OCI-LY7 (cell line): ENCODE measurements around the gene MAPK11. TPM values are rescaled to one million over a fixed set of nuclear protein-coding genes. Genes with fewer than 3 reads are reported as not detected.

Experiments
- Bru-seq: library from RNA; stranded (reverse); fragments of 400-500 nt; gene quantifications from one replicate; lab custom pipeline; 2021; lab: Mats Ljungman, UMichigan
- BruChase-seq, 2 experiments: library from RNA; stranded (reverse); fragments of 400-500 nt; gene quantifications; one replicate each; lab custom pipeline; 2021; lab: Mats Ljungman, UMichigan
- BruUV-seq: library from RNA; stranded (reverse); fragments of 400-500 nt; replicated peaks from 2 replicates; lab custom pipeline; 2021; lab: Mats Ljungman, UMichigan
- CTCF ChIA-PET: fragments of 300-600 bp; sonication (Branson Sonifier 250); formaldehyde crosslinking; loops from one replicate; lab custom pipeline; 2022; ENCODE audit warnings: antibody characterized with exemption; ENCODE audit not compliant: unreplicated experiment; lab: Charles Lee
- POLR2A ChIA-PET: fragments of 300-600 bp; sonication (Branson Sonifier 250); formaldehyde crosslinking; loops from one replicate; lab custom pipeline; 2022; ENCODE audit warnings: antibody characterized with exemption; lab: Charles Lee
- DNase-seq: peaks from one replicate; pipeline ENCODE4 v3.0.0-alpha.2; 2015; ENCODE audit warnings: low spot score
- H2AFZ ChIP-seq: fragments of 200-600 bp; sonication (generic), shearing (Covaris generic); 2 replicates; pipeline ENCODE4 v1.6.1; 2014; ENCODE audit warnings: mild to moderate bottlenecking, antibody characterized with exemption, low read length, moderate library complexity
- H3K27ac ChIP-seq: fragments of 200-600 bp; sonication (generic); 2 replicates; pipeline ENCODE4 v1.5.1; 2014; ENCODE audit warnings: mixed run types, low read depth, mild to moderate bottlenecking, moderate library complexity, low read length, inconsistent platforms; ENCODE audit not compliant: poor library complexity, severe bottlenecking
- H3K36me3 ChIP-seq: fragments of 200-600 bp; sonication (generic); 2 replicates; pipeline ENCODE4 v1.6.1; 2014; ENCODE audit warnings: mild to moderate bottlenecking, antibody characterized with exemption, low read length, moderate library complexity, mixed read lengths; ENCODE audit not compliant: insufficient read depth
- H3K4me1 ChIP-seq: fragments of 200-600 bp; sonication (generic); 2 replicates; pipeline ENCODE4 v1.5.1; 2014; ENCODE audit warnings: mild to moderate bottlenecking, low read length; ENCODE audit not compliant: insufficient read depth, poor library complexity, severe bottlenecking
- H3K4me2 ChIP-seq: fragments of 200-600 bp; sonication (generic); 2 replicates; pipeline ENCODE4 v1.6.1; 2014; ENCODE audit warnings: mild to moderate bottlenecking, low read length
- H3K4me3 ChIP-seq: fragments of 200-600 bp; sonication (generic); 2 replicates; pipeline ENCODE4 v1.5.1; 2014; ENCODE audit warnings: mild to moderate bottlenecking, low read depth, low read length; ENCODE audit not compliant: poor library complexity, severe bottlenecking
- H3K79me2 ChIP-seq: fragments of 200-600 bp; sonication (generic); 2 replicates; pipeline ENCODE4 v1.6.1; 2016; ENCODE audit warnings: low read depth, mild to moderate bottlenecking, low read length, moderate library complexity, mixed read lengths; ENCODE audit not compliant: insufficient read depth
- H3K9me2 ChIP-seq: fragments of 200-600 bp; sonication (generic); 2 replicates; pipeline ENCODE4 v1.6.1; 2016; ENCODE audit warnings: mild to moderate bottlenecking, low read length, mixed read lengths; ENCODE audit not compliant: insufficient read depth
- H3K9me3 ChIP-seq: fragments of 200-600 bp; sonication (generic); 2 replicates; pipeline ENCODE4 v1.6.1; 2014; ENCODE audit warnings: mild to moderate bottlenecking, mixed run types, low read length, mixed read lengths
- H4K20me1 ChIP-seq: fragments of 200-600 bp; sonication (generic); 2 replicates; pipeline ENCODE4 v1.6.1; 2014; ENCODE audit warnings: mild to moderate bottlenecking, antibody characterized with exemption, low read length, moderate library complexity, mixed read lengths; ENCODE audit not compliant: insufficient read depth
- CTCF ChIP-seq: fragments of 200-600 bp; sonication (generic); conservative IDR thresholded peaks from 2 replicates; pipeline ENCODE4 v1.5.1; 2014; ENCODE audit warnings: mild to moderate bottlenecking, antibody characterized with exemption, low read length, moderate library complexity, mixed read lengths
- EZH2phosphoT487 ChIP-seq: fragments of 200-600 bp; sonication (generic); IDR thresholded peaks from 2 replicates; pipeline ENCODE4 v1.6.1; 2018; ENCODE audit warnings: low read depth, borderline replicate concordance, mild to moderate bottlenecking, mixed run types, antibody characterized with exemption, low read length, moderate library complexity, mixed read lengths
- intact Hi-C: fragments of 100-400 bp; cut with micrococcal nuclease; formaldehyde crosslinking; loops from one replicate; pipeline ENCODE4 v1.10.0; 2022; ENCODE audit not compliant: unreplicated experiment
- long read RNA-seq: library from polyadenylated mRNA; stranded (forward); transcript quantifications from one replicate; pipeline ENCODE4 v2.0.0, GENCODE V29; 2022
- total RNA-seq, 2 experiments: library from RNA; depleted of rRNA in 1 of 2; stranded (reverse); fragments of >200 nt in 1 of 2; shearing (Covaris generic) in 1 of 2; gene quantifications; 2 replicates each; pipeline ENCODE4 v1.2.3, GENCODE V29; 2014 to 2022

MAPK11 gene
- total RNA-seq (2014; rRNA removed; shearing (Covaris generic)) = 12.0 and 13.0 TPM in 2 replicates
- total RNA-seq (2022) = 18.6 and 19.7 TPM in 2 replicates
- Bru-seq, nascent RNA = percentile 45 among the genes with signal in this experiment
- BruChase-seq, experiment 1, labeled RNA remaining after a 6-hour chase = percentile 54 among the genes with signal in this experiment
- percentile 49 among the genes with signal in this experiment for BruChase-seq, experiment 2, labeled RNA remaining after a 2-hour chase
- long read RNA-seq, partial matches to known transcripts = 1 of 1 reads
- long read RNA-seq, other reads (novel, unspliced or antisense) = 0 of 1 reads

- CTCF ChIA-PET = no interaction called here
- intact Hi-C loops = loop anchor here (5.0 kb wide), 1 partner anchor 237 kb away; the partner anchor contains the start of genes LMF2 and NCAPH2
These were observed at the start of gene MAPK11 for GRCh38 chr22:50269970-50270665. Gene MAPK11, minus strand, starts transcription at chr22:50270380. Its CDS starts 88 bp downstream, at chr22:50270292.

GRCh38 chr22:50319503-50319951 lies 49.3 kb upstream of the MAPK11 start:
- Histone ChIP-seq H3K9me2 (no peaks in the 10 kb centered on the region), H3K9me3 (no peaks in the 10 kb centered on the region), H2AFZ (no peak overlapping the region), H3K4me2 (peak overlapping the region; percentile 86), H3K4me1 (peaks cover 63% of the 10 kb centered on the region), H3K79me2 (no peaks in the 10 kb centered on the region), H3K36me3 (no peaks in the 10 kb centered on the region), H3K27ac (peak overlapping the region; percentile 90), H4K20me1 (no peaks in the 10 kb centered on the region), H3K4me3 (no peak overlapping the region)
- intact Hi-C loops = loop anchor here (2.0 to 5.0 kb wide), 2 partner anchors 43 to 127 kb away; no protein-coding TSS in a partner anchor
- POLR2A ChIA-PET = interaction anchor here (0.9 to 1.8 kb wide), 2 partner anchors 14 to 43 kb away, joined by 3 to 4 read pairs; no protein-coding TSS in a partner anchor
- CTCF ChIA-PET = no interaction called here
- BruUV-seq = no TSS peak
- DNase-seq = no peak
- no peak for TF ChIP-seq EZH2phosphoT487
- TF ChIP-seq CTCF = no peak

More at GRCh38 chr22:50269970-50270665, at the start of gene MAPK11:
- Histone ChIP-seq H3K79me2 (no peaks in the 10 kb centered on the region), H3K9me2 (no peaks in the 10 kb centered on the region), H3K27ac (peak within 1 kb of the TSS; percentile 44), H3K36me3 (peaks cover 2% of the 10 kb centered on the region; the same call in 1 of the 2 replicates), H3K4me3 (peak within 1 kb of the TSS; percentile 73), H3K4me1 (peaks cover 40% of the 10 kb centered on the region), H3K4me2 (peak within 1 kb of the TSS; percentile 94), H3K9me3 (no peaks in the 10 kb centered on the region), H2AFZ (peak within 1 kb of the TSS; percentile 20; the same call in 1 of the 2 replicates), H4K20me1 (no peaks in the 10 kb centered on the region)
- POLR2A ChIA-PET = no interaction called here
- BruUV-seq = no TSS peak
- peak; percentile 76 for DNase-seq
- TF ChIP-seq CTCF = no peak
- no peak for TF ChIP-seq EZH2phosphoT487
